ENCODE results near the gene RUFY1. TPM values are rescaled to one million over a fixed set of nuclear protein-coding genes. Genes with fewer than 3 reads are reported as not detected.

RUFY1 gene
- polyA plus RNA-seq, 1 donor (not counting 4 experiments of a cell fraction or from before 2014, with no cell fraction given), result 25.2 TPM

- no peak overlapping the region for H2AFZ ChIP-seq (ENCODE audit: control insufficient read depth, low read length)
- peaks cover 21% of the 10 kb centered on the region for H3K4me1 ChIP-seq (ENCODE audit: control insufficient read depth, extremely low read depth, insufficient read depth, low read length)
- dilution Hi-C loops (cut with MboI; ENCODE audit: extremely low pct_ligation_motif_present, low sequenced_read_pairs), result no loop called here
- peaks cover 38 to 61% of the 10 kb centered on the region in 2 experiments for H3K36me3 ChIP-seq (ENCODE audit: control insufficient read depth in 2 of 2, extremely low read depth in 1 of 2, insufficient read depth in 2 of 2, low read length in 2 of 2)
- H3K9me1 ChIP-seq (ENCODE audit: control insufficient read depth, extremely low read depth, insufficient read depth, low read length), result no peaks in the 10 kb centered on the region
- peaks cover 66% of the 10 kb centered on the region for H3K79me2 ChIP-seq (ENCODE audit: control insufficient read depth, insufficient read depth, low read length)
- peak overlapping the region; percentile 78 for H3K9ac ChIP-seq (ENCODE audit: control insufficient read depth, extremely low read depth, insufficient read depth, low read length)
- no peaks in the 10 kb centered on the region for H3K9me3 ChIP-seq (ENCODE audit: control insufficient read depth, low read depth, low read length)
- FAIRE-seq, result no peak
- TF ChIP-seq EZH2 (IDR thresholded peaks at IDR 0.05; ENCODE audit: low read length) (no peak), CTCF (optimal IDR thresholded peaks at IDR 0.05 in 1 of 3, IDR thresholded peaks at IDR 0.05 in 1 of 3, conservative IDR thresholded peaks at IDR 0.05 in 1 of 3; ENCODE audit: extremely low read depth in 1 of 3, insufficient read depth in 2 of 3, low read length in 3 of 3) (no peak)
- H4K20me1 ChIP-seq (ENCODE audit: control insufficient read depth, extremely low read depth, insufficient read depth, low read length), result peaks cover 60% of the 10 kb centered on the region
- H3K27me3 ChIP-seq (ENCODE audit: control insufficient read depth, extremely low read depth, insufficient read depth, low read length), result no peaks in the 10 kb centered on the region
- peak overlapping the region; percentile 12 to 75 (median 69) for H3K4me3 ChIP-seq (ENCODE audit: control insufficient read depth in 2 of 3, extremely low read depth in 1 of 3, insufficient read depth in 2 of 3, low read depth in 1 of 3, low read length in 3 of 3)
- peak overlapping the region; percentile 55 for H3K27ac ChIP-seq (ENCODE audit: control insufficient read depth, insufficient read depth, low read length)
- no peak for DNase-seq (ENCODE audit: low read depth, low spot score)
- peak overlapping the region; percentile 91 for H3K4me2 ChIP-seq (ENCODE audit: control insufficient read depth, extremely low read depth, insufficient read depth, low read depth, low read length)
Measured at GRCh38 chr5:179618923-179619554, 68.7 kb downstream of the RUFY1 start.

- H3K9ac ChIP-seq (ENCODE audit: control insufficient read depth, extremely low read depth, insufficient read depth, low read length), result peak overlapping the region; percentile 78
- no peak for DNase-seq (ENCODE audit: low read depth, low spot score)
Measured at GRCh38 chr5:179619776-179620175, 69.4 kb downstream of the RUFY1 start.

More at GRCh38 chr5:179619776-179620175, 69.4 kb downstream of the RUFY1 start:
- Histone ChIP-seq H3K36me3 (ENCODE audit: control insufficient read depth in 2 of 2, extremely low read depth in 1 of 2, insufficient read depth in 2 of 2, low read length in 2 of 2) (peaks cover 38 to 57% of the 10 kb centered on the region in 2 experiments), H3K79me2 (ENCODE audit: control insufficient read depth, insufficient read depth, low read length) (peaks cover 66% of the 10 kb centered on the region), H3K9me3 (ENCODE audit: control insufficient read depth, low read depth, low read length) (no peaks in the 10 kb centered on the region), H3K4me2 (ENCODE audit: control insufficient read depth, extremely low read depth, insufficient read depth, low read depth, low read length) (peak overlapping the region; percentile 91), H4K20me1 (ENCODE audit: control insufficient read depth, extremely low read depth, insufficient read depth, low read length) (peaks cover 56% of the 10 kb centered on the region), H3K27me3 (ENCODE audit: control insufficient read depth, extremely low read depth, insufficient read depth, low read length) (no peaks in the 10 kb centered on the region), H3K9me1 (ENCODE audit: control insufficient read depth, extremely low read depth, insufficient read depth, low read length) (no peaks in the 10 kb centered on the region), H2AFZ (ENCODE audit: control insufficient read depth, low read length) (no peak overlapping the region), H3K4me3 (ENCODE audit: control insufficient read depth in 2 of 3, extremely low read depth in 1 of 3, insufficient read depth in 2 of 3, low read depth in 1 of 3, low read length in 3 of 3) (peak overlapping the region; percentile 69 to 90 (median 75)), H3K27ac (ENCODE audit: control insufficient read depth, insufficient read depth, low read length) (peak overlapping the region; percentile 55), H3K4me1 (ENCODE audit: control insufficient read depth, extremely low read depth, insufficient read depth, low read length) (peaks cover 28% of the 10 kb centered on the region)
- FAIRE-seq, result no peak
- dilution Hi-C loops (cut with MboI; ENCODE audit: extremely low pct_ligation_motif_present, low sequenced_read_pairs), result no loop called here
- no peak for TF ChIP-seq EZH2 (IDR thresholded peaks at IDR 0.05; ENCODE audit: low read length)
- no peak for TF ChIP-seq CTCF (optimal IDR thresholded peaks at IDR 0.05 in 1 of 3, IDR thresholded peaks at IDR 0.05 in 1 of 3, conservative IDR thresholded peaks at IDR 0.05 in 1 of 3; ENCODE audit: extremely low read depth in 1 of 3, insufficient read depth in 2 of 3, low read length in 3 of 3)
